NCI-H1417 (cell line): ENCODE results near the gene RPL31.

Experiments
- DNase-seq, 3 experiments: peaks; one replicate each; lab custom pipeline; 2025; lab: John Stamatoyannopoulos, UW

RPL31 gene

DNA sequence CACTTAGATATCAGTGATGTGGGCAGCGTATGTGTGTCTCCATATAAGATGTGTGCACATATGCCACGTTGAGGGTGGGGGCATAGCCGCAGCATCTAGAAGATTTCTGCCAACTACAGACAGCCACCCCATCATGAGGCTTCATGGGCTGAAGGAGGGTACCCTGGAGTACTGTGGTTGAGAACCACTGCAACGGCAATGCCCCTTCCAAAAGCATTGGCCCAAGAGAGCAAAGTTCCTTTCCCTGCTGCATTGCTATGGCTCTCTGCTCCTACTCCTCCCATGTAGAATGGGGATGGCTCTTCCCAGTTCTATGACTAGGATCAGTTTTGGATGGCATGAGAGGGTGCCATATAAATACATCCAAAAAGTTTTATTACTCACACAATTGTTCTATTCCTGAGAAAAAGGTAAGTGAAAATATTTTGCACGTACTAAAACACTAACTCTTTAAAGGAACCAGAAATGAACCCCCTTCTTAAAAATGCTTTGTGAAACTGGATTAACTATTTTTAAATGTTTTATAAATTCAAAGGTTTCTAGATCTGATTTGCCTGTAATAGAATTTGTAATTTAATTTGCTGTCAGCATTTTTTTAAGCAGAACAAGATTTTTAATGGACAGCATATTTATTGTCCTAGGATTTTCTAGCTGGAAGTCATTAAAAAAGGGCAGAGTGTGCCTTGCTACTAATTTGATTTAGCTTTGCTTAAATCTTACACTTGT lies 4.4 kb upstream of the RPL31 start:
- no peak for DNase-seq

DNA sequence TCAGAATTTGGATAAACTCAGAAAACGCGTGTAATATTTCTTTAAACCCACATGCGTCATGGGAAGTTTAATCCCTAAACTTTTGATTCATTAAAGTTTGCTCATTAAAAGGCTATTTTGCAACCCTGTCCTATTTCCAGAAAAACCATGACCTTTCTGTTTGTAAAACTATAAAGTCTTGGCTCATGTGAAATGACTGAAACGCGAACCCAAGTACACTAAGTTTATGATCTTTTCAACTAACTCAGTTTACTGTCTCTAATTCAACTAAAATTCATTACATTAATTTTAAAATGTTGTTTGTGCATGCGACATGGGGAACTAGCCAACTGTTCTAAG lies 3.9 kb upstream of the RPL31 start:
- no peak for DNase-seq

DNA sequence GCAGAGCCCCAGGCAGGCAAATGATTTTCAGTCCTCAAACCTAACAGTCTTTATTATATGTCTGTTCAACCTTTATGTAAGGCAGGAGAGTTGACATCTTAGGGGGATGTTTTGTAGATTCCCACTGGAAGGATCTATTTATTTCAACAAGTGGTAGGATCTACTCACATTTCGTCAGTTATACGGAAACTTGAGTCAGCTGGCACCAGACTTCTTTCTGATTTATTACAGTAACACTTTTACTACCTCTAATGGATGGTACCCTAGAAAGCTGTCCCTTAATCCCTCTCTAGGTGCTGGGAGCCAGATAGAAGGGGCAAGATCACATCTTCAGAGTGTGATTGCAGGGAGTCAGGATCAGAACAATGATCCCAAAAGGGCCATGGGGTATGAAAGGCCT lies 2.1 kb upstream of the RPL31 start:
- DNase-seq, result no peak

DNA sequence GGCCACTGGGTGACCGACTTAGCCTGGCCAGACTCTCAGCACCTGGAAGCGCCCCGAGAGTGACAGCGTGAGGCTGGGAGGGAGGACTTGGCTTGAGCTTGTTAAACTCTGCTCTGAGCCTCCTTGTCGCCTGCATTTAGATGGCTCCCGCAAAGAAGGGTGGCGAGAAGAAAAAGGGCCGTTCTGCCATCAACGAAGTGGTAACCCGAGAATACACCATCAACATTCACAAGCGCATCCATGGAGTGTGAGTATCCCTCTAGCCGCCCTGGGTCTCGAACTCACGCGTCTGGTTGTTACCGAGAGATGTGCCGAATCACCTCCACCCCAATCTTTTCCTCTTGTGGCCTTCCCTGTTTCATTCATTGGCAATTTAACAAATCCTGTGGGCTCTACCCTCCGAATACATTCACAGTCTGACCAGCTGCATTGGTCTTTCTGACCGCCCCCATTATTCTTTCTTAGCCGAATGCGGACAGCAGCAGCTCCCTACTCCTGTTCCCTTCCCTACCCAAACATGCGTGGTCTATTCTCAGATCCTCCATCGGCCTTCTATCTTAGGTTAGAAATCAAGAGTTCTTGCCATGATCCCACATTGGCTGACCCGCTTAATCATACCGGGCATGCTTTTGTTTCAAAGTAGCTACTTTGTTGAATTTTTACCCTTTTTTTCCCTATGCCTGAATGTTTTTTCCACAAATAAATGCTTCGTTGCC lies 631 bp downstream of the RPL31 start:
- DNase-seq, result no peak

DNA sequence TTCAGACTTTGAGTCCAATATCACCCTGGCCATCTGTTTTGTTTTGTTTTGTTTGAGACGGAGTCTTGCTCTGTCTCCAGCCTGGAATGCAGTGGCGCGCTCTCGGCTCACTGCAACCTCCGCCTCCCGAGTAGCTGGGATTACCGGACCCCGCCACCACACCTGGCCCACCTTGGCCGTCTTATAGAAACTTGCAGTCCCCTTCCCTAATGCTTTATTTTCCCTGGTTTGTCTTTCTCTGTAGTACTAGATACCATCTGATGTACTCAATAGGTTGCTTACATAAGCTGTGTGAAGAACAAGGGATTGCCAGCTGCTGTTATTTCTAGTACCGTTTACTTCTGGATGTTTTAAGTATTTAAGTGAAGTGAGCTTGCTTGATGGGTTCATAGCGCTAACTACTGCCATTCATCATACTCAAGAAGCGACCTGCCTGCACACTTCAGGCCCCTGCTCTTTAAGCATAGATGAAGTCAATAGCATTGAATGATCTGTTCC lies 1.2 kb downstream of the RPL31 start:
- peak in 2 of 3 experiments; percentile 4 to 17 for DNase-seq

DNA sequence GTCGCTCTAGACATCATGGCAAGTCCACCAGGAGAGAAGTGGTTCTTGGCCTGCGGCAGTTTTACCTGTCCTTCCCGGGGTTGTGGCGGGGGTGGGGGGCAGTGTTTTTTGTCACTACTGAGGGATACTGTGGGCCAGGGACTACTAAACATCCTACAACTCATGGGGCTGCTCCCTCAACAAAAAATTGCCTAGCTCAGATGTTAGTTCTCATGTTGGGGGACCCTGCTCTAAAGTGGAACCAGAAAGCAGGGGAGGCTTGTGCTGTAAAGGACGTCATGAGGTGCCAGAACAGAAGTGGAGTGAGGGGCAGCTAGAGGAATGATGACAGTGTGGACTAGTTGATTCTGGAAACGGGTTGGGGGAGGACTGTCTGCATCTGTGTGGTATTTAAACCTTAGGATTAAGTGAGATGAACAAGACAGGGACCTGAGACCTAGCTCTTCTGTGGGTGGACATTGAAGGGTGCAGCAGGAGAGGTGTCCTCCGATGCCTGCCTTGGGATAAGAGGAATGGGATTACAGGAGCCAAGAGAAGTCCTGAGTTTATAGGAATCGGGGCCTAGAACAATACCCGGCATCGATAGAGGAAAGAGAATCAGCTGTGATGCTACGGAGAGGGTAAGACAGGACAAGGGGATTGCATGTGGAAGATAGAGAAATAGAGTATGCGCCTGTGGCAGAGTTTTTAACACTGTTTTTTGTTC lies 2.7 kb downstream of the RPL31 start:
- no peak for DNase-seq

DNA sequence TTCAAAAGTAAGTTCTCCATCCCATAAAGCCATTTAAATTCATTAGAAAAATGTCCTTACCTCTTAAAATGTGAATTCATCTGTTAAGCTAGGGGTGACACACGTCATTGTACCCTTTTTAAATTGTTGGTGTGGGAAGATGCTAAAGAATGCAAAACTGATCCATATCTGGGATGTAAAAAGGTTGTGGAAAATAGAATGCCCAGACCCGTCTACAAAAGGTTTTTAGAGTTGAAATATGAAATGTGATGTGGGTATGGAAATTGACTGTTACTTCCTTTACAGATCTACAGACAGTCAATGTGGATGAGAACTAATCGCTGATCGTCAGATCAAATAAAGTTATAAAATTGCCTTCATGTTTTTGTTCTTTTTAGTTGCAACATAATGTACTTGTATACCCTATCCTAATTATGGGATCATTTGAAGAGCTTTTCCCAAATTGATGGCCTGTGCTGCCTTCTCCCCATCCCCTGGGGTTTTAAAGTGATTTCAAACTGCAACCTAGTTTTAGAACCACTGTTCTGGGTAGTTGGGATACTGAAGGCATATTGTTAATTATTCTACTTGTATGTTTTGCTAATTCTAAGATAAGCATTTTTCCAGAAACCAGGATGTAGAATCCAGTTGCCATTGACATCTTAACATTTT lies 4.1 kb downstream of the RPL31 start:
- no peak for DNase-seq

DNA sequence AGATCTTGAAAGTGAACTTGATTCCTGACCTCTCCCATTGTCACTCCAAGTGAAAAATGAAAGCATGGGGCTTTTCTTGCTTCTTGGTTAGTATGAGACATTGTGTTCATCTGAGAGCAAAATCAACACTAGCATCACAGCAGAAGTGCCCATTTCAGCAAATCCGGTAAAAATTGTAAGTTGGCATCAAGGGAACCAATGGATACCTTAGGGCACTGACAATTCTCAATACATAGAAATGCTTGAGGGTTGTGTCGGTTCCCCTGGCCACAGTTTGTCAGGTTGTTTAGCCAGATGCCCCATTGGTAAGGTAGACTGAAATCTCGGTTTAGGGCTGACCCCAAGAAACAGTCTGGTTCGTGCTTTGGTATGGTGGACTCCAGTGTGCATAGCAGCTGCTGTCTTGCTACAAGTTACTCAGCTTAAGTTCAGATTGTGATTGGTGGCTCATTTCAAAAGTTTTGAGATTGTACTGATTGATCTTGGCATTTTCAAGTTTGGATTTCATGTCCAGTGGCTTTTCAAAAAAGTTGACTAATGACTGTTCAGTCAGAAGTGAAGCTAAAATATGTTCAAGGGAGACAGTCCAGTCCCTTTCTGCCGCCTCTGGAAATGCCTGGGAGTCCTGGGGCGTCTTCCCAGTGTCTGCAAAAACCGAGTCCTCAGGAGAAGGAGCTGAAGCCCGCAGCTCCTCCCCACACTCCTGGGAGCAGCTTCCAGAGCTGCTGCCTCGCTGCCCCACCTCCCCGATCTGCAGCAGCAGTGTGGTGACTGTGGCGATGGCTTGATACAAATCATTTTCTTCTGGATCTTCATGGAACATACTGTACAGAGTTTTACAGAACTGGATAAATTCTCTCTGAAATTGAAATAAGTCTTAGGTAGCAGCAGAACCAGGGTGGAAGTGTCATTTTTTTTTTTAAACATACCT lies 5.6 kb downstream of the RPL31 start:
- no peak for DNase-seq

DNA sequence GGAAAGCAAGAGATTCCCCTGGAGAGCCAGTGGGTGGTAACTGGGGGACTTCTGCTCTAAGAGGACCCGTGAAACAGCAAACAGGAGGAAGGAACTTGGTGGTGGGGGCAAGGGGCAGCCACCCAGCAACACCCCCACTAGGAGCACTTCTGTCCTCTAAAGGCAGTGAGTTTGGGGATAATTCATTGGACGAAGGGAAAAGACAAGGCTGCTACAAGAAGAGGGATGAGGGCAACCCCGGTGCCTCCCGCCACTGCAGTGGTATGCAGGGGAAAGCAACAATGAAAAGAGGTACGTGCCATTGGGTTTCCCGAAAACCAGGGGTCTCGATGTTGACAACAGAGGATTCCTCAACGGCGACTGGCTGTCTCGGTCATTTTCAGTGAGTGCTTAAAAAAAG lies 9.1 kb downstream of the RPL31 start:
- DNase-seq, result no peak

DNA sequence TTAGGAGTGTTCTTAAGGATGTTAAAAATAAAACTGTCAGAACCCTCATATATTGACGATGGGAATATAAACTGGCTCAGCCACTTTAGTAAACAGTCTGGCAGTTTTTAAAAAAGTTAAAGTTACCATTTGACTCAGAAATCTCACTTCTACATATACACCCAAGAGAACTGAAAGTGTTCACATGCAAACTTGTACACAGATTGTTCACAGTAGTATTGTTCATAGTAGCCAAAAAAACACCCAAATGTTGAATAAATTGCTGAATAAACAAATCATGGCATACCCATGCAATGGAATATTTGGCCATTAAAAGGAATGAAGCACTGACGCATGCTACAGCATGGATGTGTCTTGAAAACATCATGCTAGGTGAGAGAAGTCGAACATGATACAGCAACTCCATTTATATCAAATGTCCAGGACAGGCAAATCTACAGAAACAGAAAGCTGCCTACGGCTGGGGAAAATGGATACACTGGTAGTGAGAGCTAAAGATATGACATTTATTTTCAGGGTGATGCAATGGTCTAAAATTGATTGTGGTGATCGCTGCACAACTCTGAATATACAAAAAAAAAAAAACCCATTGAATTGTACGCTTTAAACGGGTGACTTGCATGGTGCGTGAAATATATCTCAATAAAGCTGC lies 10.1 kb downstream of the RPL31 start:
- DNase-seq, result no peak

DNA sequence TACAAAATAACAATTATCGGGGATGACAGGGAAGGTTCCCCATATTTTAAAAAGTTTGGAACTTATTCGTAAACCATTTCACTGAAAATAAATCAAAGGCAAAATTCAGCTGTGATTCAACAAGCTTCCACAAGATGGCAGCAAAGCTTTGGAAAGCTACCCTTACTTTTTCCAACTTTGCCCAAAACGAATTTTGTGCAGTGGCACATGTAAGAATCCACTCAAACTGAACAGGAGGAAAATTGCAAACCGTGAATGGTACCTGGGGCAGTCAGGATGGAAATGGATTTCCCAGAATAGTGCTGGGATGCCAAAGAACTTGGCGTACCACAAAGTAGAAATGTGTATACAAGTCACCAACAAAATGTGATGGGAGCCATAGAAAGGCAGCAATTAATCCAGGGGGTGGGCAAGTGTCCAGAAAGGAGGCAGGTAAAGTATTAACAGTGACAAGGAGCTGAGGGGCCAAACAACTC lies 10.7 kb downstream of the RPL31 start:
- peak; percentile 12 to 58 (median 42) for DNase-seq

DNA sequence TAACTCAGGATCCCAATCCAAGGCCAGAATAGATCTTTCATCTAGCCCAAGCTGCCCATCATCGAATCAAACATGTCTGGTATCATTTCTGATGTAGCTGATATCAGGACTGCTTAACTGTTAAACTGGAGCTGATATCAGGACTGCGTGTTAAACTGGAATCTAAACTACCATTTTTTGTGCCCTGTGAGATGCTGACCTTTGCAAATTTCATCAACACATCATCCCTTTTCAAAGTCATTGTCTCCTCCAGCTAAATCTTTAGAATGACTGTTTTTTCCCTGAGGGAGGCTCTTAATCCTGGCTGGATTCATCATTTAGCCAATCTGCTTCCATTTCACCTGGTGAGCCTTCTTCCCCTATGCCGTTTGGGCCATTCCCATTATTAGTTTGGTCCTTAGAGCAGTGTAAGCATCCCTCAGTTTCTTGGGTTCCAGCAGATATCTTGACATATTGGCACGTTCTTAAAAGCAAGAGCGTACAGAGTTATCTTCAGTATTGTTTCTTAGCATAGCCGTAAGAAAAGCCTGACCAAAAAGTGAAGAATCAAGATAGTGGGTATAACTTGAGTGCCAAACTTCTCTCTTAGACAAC lies 12.3 kb downstream of the RPL31 start:
- DNase-seq, result no peak

DNA sequence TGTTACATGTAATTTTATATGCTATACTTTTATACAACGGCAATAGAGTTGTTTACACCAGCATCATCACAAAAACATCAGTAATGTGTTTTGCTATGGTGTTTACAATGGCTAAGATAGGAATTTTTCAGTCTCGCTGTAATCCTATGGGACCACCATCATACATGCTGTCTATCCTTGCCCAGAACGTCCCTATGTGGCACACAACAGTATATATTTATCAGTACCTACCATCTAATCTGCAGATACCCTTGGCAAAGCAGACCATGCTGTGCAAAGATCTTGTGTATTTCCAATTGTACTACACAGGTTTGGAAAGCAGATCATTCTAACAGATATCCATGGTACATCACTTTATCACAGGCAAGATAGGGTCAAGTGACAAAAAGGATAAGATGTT lies 15.3 kb downstream of the RPL31 start:
- DNase-seq, result no peak

DNA sequence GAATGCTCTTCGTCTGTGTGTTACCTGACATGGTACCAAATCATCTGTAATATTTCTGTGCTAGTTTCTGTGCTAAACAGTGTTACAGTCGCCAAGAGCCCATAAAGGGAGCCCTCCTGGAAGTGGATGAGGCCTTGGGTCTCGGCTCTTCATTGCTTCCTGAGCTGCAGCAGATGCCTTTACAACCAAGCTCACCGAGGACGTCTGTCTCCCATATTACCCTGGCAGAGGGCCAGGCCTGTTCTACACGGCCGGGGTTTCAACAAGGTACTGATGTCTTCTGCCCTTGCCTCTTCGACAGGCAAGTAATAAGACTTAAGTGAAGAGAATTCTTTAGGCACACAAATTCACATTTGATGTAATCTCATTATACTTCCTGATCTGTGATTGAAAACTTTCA lies 16.8 kb downstream of the RPL31 start:
- DNase-seq, result no peak

DNA sequence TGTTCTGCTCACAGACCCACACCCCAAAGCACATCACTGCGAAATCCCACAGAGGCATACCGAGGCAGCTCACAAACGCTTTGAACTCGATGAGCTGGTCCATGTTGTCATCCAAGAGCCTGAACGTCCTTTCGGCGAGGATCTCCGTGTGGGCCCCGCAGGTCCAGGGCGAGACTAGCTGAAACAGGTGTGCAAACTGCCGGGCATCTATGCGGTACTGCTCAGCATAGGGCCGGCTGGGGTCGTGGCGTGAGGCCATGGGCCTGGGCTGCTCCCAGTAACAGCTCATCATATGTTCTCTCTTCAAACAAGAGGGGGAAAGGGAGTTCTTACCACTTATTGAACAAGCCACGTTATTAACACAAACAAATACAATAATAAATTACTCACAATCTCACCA lies 20.1 kb downstream of the RPL31 start:
- DNase-seq, result no peak

DNA sequence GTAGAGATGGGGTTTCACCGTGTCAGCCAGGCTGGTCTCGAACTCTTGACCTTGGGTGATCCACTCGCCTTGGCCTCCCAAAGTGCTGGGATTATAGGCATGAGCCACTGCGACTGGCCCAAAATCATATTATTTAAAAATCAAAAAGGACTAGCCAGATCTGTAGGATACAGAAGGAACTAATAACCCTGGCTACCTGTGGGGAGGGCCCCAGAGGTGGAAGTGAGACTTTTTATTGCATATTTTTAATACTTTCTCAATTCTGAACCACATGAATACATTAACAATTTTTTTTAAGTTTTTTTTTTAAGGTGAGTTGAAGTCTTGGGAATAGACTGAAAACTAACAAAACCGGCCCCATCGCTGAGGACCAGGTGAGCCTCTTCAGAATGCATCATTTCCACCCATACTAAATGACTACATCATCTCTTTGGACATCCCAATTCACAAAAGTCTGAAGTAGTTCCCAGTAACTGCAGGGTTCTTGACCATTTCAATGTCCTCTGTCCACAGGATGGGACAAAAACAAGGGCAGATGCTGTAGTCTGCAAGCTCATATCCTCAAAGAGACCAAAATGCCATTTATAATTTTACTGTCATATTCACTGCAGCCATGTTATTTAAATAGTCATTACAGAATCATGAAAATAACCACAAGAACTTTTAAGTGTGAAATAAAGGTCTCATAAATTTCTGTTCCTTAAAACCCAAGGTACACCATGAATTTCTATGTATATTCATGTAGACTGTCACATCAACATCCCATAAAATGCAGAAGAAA lies 21.4 kb downstream of the RPL31 start:
- no peak for DNase-seq

DNA sequence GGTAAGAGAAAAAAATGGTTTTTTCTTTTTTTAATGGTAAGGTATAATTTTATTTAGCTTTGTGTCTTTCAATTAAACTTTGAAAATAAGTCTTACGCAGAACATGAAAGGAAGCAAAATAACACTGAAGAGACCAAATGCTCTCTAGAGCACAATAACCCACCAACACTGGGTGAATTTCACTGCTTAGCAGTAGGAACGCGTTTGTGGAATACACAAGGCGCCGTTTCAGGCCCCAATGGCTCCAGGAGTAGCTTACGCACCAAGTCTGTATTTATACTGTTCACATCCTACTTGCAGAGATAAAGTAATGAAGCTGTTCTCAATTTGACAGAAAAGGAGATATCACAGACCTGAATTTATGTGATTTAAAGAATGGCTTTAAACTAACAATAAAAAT lies 23.5 kb downstream of the RPL31 start:
- no peak for DNase-seq

DNA sequence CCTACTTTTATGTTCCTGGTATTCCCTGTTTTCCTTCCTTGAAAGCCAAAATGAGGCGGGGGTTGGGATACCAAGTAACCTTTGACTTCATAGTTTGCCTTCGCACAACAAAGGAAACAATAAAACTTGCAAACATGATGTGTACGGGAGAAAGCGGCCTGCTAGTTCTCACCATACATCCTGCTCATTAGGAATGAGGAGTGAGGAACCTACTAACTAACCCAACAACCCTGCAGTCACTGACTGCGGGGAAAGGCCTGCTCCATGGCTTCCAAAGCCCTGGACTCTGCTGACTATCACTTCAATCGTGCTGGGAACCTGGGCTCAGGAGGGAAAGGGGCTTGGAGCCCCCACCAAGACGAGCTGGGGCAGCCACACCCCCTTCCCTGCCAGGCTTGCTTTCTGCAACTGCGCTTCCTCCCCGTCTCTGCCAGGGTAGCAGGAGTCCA lies 24.2 kb downstream of the RPL31 start:
- DNase-seq, result no peak

DNA sequence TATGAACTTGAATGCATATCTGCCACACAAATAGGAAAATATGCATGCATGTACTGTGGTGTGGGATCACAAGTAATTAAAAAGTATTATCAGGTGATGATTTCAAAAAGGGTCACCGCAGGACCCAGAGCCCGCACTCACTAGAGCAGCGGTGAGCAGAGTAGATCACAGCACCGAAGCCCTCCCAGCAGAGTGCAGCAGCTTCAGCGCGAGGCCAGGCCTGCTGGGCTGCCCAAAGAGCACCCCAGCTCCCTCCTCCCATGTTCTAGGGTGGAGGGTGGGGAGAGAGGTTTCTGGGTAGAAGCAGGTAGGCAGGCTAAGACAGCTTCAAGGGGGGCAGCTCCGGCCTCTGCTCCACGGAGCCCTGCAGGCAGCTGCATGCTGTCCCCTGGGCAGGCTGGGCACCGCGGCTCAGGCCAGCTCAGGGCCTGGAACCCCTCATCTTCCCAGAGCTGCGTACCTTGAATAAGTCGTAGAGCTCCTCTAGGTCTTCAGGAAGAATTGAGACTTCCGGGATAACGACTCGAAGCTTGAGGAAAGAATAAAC lies 24.9 kb downstream of the RPL31 start:
- no peak for DNase-seq
